Breast epithelium (tissue), 3 donors: Measurements from ENCODE around the gene STT3B.

Experiments used
- CTCF ChIP-seq, 3 donors: fragments of 450-650 bp; IDR thresholded peaks; one replicate each; pipeline ENCODE4 v1.5.1; 2016 to 2017; ENCODE audit warnings: antibody characterized with exemption in 3 of 3, mild to moderate bottlenecking in 3 of 3, moderate library complexity in 3 of 3
- POLR2A ChIP-seq: fragments of 450-650 bp; IDR thresholded peaks from one replicate; pipeline ENCODE4 v1.6.1; 2016; ENCODE audit warnings: antibody characterized with exemption, mild to moderate bottlenecking, moderate library complexity

GRCh38 chr3:31645256-31645655, 112.5 kb downstream of the STT3B start:
- TF ChIP-seq CTCF (IDR thresholded peaks at IDR 0.05), result no peak
- TF ChIP-seq POLR2A, result no peak
